AG09309 (cell line): ENCODE results near the gene PRC1.
A peak's percentile ranks its signal among the peaks of the same experiment; 100 is the strongest.

ENCODE experiments used
- DNase-seq: peaks from one replicate; pipeline ENCODE4 v3.0.0-alpha.2; 2010; ENCODE audit warnings: low read depth
- H3K4me3 ChIP-seq: 2 replicates; pipeline ENCODE4 v1.5.1; 2011; ENCODE audit warnings: mild to moderate bottlenecking, low read depth, low read length, moderate library complexity; ENCODE audit not compliant: control insufficient read depth
- TF ChIP-seq, protein P1 (sequence below): IDR thresholded peaks from 2 replicates; pipeline ENCODE4 v1.5.1; 2011; ENCODE audit warnings: mild to moderate bottlenecking, low read depth, low read length, inconsistent platforms; ENCODE audit not compliant: insufficient read depth, control insufficient read depth; ENCODE audit errors: missing control alignments

Gene PRC1, protein sequence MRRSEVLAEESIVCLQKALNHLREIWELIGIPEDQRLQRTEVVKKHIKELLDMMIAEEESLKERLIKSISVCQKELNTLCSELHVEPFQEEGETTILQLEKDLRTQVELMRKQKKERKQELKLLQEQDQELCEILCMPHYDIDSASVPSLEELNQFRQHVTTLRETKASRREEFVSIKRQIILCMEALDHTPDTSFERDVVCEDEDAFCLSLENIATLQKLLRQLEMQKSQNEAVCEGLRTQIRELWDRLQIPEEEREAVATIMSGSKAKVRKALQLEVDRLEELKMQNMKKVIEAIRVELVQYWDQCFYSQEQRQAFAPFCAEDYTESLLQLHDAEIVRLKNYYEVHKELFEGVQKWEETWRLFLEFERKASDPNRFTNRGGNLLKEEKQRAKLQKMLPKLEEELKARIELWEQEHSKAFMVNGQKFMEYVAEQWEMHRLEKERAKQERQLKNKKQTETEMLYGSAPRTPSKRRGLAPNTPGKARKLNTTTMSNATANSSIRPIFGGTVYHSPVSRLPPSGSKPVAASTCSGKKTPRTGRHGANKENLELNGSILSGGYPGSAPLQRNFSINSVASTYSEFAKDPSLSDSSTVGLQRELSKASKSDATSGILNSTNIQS

DNA sequence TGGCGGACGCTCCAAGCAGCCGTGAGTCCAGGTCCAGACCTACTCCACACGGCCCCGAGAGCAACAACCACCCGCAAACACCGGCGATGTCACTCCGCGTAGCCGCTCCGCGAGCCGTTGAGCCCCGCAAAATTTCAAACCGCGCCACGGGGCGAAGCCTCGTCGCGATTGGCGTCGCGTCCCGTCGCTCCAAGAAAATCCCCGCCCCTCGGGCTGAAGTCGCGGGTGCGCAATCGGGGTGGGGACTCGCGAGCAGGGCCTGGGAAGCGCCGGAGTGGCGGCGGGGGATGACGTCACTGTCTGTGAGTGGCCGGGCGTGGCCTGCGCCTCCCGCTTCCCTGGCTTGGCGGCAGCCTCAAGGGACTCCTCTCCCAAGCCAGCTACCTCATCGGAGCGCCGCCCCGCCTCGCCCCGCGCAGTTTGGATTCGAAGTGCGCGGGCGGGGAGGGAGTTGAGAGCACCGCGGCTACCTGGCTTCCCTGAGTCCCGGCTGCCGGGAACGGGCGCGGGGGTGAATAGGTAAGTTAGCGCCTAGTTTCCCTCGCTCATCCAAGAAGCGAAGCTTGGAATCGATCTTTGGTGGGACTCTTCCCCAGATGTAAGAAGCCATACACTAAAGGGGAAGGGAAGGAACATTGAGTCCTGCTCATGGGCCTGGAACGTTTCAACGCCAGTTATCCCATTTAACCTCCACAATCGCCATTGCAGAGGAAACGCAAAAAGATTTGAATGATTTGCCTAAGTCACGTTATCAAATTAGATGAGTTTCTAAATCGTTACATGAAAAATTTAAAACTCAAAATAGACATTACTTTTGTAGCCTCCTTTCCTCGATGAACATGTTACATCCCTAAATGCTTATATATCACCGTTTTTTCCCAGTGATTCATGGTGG is at the start of gene PRC1:
Gene PRC1 (minus strand): TSS at position 119 of the 895 bp plus-strand sequence. CDS start 118 bp downstream, at position 1.
- TF ChIP-seq, protein P1, sequence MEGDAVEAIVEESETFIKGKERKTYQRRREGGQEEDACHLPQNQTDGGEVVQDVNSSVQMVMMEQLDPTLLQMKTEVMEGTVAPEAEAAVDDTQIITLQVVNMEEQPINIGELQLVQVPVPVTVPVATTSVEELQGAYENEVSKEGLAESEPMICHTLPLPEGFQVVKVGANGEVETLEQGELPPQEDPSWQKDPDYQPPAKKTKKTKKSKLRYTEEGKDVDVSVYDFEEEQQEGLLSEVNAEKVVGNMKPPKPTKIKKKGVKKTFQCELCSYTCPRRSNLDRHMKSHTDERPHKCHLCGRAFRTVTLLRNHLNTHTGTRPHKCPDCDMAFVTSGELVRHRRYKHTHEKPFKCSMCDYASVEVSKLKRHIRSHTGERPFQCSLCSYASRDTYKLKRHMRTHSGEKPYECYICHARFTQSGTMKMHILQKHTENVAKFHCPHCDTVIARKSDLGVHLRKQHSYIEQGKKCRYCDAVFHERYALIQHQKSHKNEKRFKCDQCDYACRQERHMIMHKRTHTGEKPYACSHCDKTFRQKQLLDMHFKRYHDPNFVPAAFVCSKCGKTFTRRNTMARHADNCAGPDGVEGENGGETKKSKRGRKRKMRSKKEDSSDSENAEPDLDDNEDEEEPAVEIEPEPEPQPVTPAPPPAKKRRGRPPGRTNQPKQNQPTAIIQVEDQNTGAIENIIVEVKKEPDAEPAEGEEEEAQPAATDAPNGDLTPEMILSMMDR = no peak
- H3K4me3 ChIP-seq = peak within 1 kb of the TSS; percentile 94
- DNase-seq = peak; percentile 85

DNA sequence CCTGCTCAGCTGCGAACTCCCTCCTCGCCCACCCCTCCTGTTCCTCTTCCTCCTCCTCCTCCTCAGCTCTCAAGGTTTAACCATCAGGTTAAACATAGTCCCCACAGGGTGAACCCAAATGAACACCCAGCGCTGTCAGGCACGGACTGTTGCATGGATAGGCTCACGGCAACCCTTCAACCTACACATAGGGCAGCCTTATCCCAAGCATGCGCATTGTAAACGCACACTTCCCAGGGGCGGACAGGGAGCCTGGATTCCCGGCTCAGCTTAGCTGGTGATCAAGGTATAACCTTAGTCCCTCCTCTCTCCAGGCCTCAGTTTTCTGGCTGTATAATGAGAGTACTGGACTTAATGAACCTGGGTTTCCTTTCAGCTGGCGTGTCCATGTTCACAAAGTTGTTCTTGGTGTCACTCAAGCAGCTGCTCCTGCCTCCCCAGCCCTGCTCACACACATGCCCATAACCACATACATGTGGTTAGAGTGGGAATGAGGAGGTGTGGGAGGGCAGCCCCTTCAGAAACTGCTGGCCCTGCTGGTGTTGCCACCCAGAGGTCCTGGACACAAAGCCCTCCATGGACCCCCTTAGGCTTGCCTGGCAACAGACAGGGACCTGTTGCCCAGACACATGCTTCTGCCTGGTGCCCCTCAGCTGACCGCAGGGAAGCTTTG is 49.0 kb upstream of the PRC1 start:
- TF ChIP-seq, protein P1 = no peak
- DNase-seq = no peak

DNA sequence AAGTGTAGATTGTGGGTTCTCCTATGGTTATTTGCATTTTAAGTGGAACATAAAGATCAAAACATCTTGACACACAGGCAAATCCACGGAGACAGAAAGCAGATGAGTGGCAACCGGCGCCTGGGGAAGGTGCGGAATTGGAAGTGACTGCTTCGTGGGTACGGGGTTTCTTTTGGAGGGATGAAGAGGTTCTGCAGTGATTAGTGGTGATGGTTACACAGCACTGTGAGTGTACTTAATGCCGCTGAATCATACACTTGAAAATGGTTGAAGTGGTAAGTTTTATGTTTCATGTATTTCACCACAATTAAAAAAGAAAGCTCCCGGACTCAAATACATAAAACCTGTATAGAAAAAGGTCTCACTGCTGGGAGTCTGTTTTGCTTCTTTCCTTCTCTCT is 46.5 kb upstream of the PRC1 start:
- DNase-seq = no peak
- TF ChIP-seq, protein P1 = no peak
- H3K4me3 ChIP-seq = no peak overlapping the region

More for the DNA sequence above, 49.0 kb upstream of the PRC1 start:
- H3K4me3 ChIP-seq = no peak overlapping the region

DNA sequence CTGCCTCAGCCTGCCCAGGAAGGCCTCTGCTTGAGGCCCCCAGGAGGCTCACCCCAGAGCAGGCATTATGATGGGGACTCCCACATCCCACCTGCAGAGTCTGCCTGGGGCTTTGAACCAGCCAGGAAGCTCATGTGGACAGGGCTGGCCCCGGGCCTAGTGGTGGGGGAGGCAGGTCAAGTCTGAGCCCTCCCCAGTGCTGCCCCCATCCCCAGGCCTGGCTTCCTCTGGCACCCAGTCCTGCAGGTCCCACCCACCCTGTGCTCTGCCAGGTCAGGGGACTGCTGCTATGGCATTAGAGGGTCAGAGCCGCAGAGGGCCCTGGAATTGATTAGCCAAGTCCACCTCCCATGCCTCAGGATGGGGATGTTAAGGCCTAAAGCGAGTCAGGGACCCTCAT is 45.7 kb upstream of the PRC1 start:
- TF ChIP-seq, protein P1 = no peak
- no peak for DNase-seq
- H3K4me3 ChIP-seq = no peak overlapping the region

DNA sequence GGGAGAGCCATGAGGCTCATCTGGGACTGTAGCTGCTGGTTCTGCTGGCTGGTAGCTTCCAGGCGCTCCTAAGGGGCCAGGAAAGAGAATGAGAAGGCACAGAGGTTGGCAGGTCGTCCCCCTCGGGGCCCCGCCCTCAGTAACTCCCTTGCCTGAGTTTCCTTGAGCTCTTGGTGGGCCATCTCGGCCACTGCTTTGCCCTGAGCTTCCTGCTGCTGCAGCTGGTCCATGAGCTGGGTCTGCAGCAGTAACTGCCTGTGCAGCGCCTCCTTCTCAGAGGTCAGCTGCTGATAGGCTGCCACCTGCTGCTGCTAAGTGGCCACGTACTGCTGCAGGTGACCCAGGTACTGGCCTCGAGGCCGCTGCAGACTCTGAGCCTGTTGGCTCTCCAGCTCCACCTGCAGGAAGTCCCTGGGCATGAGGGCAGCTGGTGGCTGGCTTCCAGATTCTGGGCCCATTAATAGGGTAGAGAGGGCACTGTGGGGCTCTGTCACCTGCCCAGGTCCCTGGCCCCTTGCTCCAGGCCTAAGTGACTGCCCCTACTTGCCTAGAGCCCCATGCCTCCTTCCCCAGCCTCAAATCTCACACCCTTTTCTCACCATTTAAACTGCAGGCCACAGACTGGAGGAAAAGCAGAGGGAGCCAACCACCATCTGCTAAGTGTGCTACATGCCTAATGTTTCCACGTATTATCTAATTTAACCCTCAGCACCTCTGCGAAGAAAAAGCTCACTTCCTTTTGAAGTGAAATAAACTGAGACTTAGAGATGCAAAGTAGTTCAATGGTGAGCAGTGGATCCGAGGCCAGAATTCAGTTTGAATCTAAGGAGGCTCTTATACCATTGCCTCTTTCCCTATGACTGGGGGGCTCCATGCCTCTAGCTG is 38.8 kb upstream of the PRC1 start:
- no peak for DNase-seq
- TF ChIP-seq, protein P1 = peak; percentile 67
- H3K4me3 ChIP-seq = no peak overlapping the region
